Mononuclear cell (primary cell): Measurements from ENCODE around the gene PRR16. TPM values are rescaled to one million over a fixed set of nuclear protein-coding genes. Genes with fewer than 3 reads are reported as not detected.
"Not testable (repeated sequence)": the region's sequence is repeated elsewhere in the genome, so short reads cannot be mapped to it uniquely, and the experiment has no call there.

Source experiments
- H3K27me3 ChIP-seq: 2 replicates; pipeline ENCODE4 v1.6.0; 2011; ENCODE audit warnings: low read length, control low read depth; ENCODE audit not compliant: insufficient read depth
- H3K4me1 ChIP-seq: 2 replicates; pipeline ENCODE4 v1.5.1; 2011; ENCODE audit warnings: mild to moderate bottlenecking, low read length, control low read depth; ENCODE audit not compliant: insufficient read depth
- H3K4me3 ChIP-seq: 2 replicates; pipeline ENCODE4 v1.5.1; 2011; ENCODE audit warnings: mild to moderate bottlenecking, low read length, moderate library complexity
- H3K9me3 ChIP-seq: 2 replicates; pipeline ENCODE4 v1.5.1; 2011; ENCODE audit warnings: low read depth, mild to moderate bottlenecking, control low read depth, low read length
- total RNA-seq: library from RNA; depleted of rRNA; stranded (reverse); fragments of >200 nt; gene quantifications from one replicate; pipeline ENCODE4 v1.2.3, GENCODE V29; 2012

Gene PRR16
- 0.63 TPM for total RNA-seq

GRCh38 chr5:120463991-120464626 is at the start of gene PRR16:
TSS of gene PRR16 (plus strand) at chr5:120464300.
- Histone ChIP-seq H3K4me1 (peaks cover 22% of the 10 kb centered on the region), H3K4me3 (peak within 1 kb of the TSS; percentile 19), H3K9me3 (no peaks in the 10 kb centered on the region), H3K27me3 (peaks cover 32% of the 10 kb centered on the region)

- Histone ChIP-seq H3K27me3 (no peaks in the 10 kb centered on the region), H3K9me3 (no peaks in the 10 kb centered on the region), H3K4me3 (no peak overlapping the region), H3K4me1 (no peaks in the 10 kb centered on the region)
Observed at GRCh38 chr5:120415985-120416384, 48.1 kb upstream of the PRR16 start.

DNA sequence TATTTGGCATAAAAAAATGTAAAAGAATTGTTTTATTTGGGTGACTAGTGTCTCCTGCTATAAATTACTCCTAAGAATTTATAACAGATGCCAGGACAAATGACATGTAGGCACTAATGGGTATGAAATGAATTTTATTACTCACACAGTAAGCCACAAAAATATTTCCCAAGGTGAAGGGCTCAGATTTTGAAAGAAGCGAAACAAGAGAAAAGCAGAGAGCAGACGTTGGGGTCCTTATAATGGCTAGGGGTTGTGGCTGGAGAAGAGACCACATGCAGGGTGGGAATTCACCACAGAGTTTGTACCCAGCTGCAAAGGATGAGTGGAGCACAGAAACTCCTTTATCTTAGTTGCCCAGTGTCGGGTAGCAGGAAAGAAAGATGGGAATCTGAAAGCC is 45.0 kb upstream of the PRR16 start:
- H3K4me3 ChIP-seq = no peak overlapping the region
- H3K4me1 ChIP-seq = no peaks in the 10 kb centered on the region
- H3K27me3 ChIP-seq = no peaks in the 10 kb centered on the region
- no peaks in the 10 kb centered on the region for H3K9me3 ChIP-seq

DNA sequence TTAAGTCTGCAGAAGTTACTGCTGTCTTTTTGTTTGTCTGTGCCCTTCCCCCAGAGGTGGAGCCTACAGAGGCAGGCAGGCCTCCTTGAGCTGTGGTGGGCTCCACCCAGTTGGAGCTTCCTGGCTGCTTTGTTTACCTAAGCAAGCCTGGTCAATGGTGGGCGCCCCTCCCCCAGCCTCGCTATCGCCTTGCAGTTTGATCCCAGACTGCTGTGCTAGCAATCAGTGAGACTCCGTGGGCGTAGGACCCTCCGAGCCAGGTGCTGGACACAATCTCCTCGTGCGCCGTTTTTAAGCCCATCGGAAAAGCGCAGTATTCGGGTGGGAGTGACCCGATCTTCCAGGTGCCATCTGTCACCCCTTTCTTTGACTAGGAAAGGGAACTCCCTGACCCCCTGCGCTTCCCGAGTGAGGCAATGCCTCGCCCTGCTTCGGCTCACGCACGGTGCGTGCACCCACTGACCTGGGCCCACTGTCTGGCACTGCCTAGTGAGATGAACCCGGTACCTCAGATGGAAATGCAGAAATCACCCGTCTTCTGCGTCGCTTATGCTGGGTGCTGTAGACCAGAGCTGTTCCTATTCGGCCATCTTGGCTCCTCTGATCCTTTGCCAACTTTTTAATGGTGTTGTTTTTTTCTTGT is 37.3 kb upstream of the PRR16 start:
- not testable (repeated sequence) for H3K9me3 ChIP-seq

DNA sequence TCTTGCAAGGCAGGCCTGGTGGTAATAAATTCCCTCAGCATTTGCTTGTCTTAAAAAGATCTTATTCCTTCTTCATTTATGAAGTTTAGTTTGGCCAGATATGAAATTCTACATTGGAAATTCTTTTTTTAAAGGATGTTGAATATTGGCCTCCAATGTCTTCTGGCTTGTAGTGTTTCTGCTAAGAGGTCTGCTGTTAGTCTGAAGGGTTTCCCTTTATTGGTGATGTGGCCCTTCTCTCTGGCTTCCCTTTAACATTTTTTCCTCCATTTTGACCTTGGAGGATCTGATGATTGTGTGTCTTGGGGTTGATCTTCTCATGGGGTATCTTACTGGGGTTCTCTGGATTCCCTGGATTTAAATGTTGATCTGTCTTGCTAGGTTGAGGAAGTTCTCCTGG is 33.5 kb upstream of the PRR16 start:
- Histone ChIP-seq H3K9me3 (peaks cover 6% of the 10 kb centered on the region), H3K4me1 (no peaks in the 10 kb centered on the region), H3K27me3 (no peaks in the 10 kb centered on the region), H3K4me3 (no peak overlapping the region)

More for the DNA sequence above, 37.3 kb upstream of the PRR16 start:
- not testable (repeated sequence) for H3K4me3 ChIP-seq, H3K4me1 ChIP-seq, H3K27me3 ChIP-seq

DNA sequence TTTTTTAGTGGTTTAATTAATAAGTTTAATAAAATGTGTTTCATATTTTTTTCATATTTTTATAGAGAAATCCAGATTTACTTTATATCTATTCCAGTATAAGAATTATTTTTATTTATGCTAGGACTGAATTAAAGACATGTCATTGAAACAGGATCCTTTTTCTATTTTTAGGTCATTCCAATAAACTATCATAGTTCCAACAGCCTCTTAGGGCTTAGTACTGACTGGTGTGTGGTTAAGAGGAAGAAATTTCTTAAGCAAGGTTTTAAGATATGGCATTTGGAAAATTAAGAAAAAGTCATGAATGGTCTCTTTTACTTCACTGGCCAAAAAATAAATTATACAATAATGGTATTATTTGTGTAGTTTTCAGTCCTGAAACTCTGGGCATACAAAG is 31.2 kb upstream of the PRR16 start:
- H3K4me1 ChIP-seq = no peaks in the 10 kb centered on the region
- no peaks in the 10 kb centered on the region for H3K27me3 ChIP-seq
- peaks cover 6% of the 10 kb centered on the region for H3K9me3 ChIP-seq
- no peak overlapping the region for H3K4me3 ChIP-seq

DNA sequence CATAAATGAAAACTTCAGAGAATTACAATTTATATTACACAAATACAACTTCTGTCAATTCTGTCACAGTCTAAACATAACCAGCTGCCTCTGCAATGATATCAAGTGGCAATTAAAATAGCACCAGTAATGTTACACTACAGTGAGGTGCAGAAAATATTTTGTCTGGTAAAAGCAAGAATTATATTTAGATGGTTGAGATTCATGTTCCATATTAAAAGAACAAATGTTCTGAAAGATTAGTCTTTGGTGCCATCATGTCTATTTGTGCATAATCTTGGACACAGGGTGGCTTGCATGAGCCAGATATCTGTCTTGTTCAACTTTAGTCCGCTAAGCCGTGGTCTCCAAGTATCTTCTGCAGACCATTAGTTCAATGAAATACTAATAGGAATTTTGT is 29.0 kb upstream of the PRR16 start:
- no peak overlapping the region for H3K4me3 ChIP-seq
- peaks cover 6% of the 10 kb centered on the region for H3K9me3 ChIP-seq
- no peaks in the 10 kb centered on the region for H3K27me3 ChIP-seq
- no peaks in the 10 kb centered on the region for H3K4me1 ChIP-seq

DNA sequence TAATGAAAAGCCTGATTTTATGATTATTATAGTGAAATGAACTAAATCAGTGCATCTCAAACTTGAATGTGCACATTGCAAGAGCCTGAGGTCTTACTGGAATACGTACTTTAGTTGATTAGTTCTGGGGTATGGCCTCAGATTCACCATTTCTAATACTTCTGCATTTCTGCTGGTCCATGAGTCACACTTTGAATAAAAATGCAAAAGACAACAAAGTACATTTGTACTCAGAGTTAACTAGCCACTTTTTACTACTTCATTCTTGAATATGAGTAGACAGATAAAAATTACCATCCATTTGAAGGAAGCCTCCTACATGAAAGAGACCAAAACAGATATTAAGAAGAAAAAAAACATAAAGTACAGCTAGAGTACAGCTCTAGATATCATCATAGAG is 27.1 kb upstream of the PRR16 start:
- no peaks in the 10 kb centered on the region for H3K27me3 ChIP-seq
- no peaks in the 10 kb centered on the region for H3K4me1 ChIP-seq
- no peaks in the 10 kb centered on the region for H3K9me3 ChIP-seq
- H3K4me3 ChIP-seq = no peak overlapping the region

DNA sequence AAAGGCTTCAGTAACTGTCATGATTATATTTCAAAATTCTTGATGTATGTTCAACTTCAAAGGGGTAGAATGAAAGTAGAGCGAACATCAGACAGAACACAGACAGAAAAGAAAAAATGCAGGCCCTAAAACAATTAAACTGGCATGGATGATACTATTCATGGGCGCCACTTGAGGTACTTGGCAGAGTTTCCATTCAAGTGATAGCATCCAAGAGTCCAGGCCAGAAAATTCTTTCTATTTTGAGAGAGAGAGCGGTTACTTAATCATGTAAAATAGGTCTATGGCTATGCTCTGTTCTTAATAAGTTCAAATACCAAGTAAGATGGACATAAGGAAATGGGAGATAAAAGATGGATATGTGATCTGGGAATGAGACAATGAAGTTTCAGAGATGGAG is 21.4 kb upstream of the PRR16 start:
- Histone ChIP-seq H3K9me3 (no peaks in the 10 kb centered on the region), H3K4me3 (no peak overlapping the region), H3K27me3 (no peaks in the 10 kb centered on the region), H3K4me1 (no peaks in the 10 kb centered on the region)

- H3K9me3 ChIP-seq = no peaks in the 10 kb centered on the region
- H3K4me3 ChIP-seq = no peak overlapping the region
- H3K27me3 ChIP-seq = no peaks in the 10 kb centered on the region
- no peaks in the 10 kb centered on the region for H3K4me1 ChIP-seq
Observed at GRCh38 chr5:120443607-120444006, 20.5 kb upstream of the PRR16 start.

- Histone ChIP-seq H3K4me1 (no peaks in the 10 kb centered on the region), H3K9me3 (no peaks in the 10 kb centered on the region), H3K27me3 (no peaks in the 10 kb centered on the region), H3K4me3 (no peak overlapping the region)
Observed at GRCh38 chr5:120446068-120446492, 18.0 kb upstream of the PRR16 start.

DNA sequence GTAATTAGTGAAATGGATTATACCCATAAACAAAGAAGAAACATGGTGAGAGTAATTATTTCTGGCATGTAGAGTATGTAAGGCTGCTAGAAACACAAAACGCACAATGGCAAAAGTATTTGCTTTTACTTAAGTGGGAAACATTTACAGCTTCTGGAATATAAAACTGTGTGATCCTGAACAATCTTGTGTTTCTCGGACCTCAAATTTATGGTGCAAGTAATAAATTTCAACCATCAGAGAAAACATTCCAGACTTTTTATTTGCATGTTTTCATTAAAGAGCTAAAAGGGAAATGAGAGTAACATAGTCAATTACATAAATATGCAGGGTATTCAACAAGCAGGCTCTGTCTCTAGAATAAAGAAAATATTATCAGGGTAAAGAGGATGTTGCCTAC is 17.2 kb upstream of the PRR16 start:
- no peak overlapping the region for H3K4me3 ChIP-seq
- H3K4me1 ChIP-seq = no peaks in the 10 kb centered on the region
- no peaks in the 10 kb centered on the region for H3K27me3 ChIP-seq
- no peaks in the 10 kb centered on the region for H3K9me3 ChIP-seq

DNA sequence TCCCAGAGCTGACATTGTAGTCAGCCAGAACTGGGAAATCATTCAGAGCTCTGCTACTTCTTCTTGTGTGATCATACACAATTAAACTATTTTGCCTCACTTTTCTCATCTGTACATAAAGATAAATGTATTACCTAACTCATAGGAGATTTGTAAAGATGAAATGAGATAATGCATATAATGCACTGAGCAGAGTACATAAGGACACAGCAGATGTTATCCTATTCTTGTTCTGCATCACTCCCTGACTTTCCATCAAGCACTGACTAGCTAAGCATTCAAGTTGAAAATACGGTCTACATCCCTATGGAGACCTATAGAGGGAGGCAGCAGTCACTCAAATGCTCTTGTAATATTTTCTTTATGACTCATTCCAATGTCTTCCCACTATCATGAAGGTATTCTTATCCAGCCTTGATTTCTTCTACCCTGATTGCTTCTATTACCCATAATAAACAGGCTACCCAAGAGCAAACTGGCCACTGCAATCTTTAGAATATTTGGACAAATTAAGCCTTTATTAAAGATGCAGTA is 16.3 kb upstream of the PRR16 start:
- no peak overlapping the region for H3K4me3 ChIP-seq

DNA sequence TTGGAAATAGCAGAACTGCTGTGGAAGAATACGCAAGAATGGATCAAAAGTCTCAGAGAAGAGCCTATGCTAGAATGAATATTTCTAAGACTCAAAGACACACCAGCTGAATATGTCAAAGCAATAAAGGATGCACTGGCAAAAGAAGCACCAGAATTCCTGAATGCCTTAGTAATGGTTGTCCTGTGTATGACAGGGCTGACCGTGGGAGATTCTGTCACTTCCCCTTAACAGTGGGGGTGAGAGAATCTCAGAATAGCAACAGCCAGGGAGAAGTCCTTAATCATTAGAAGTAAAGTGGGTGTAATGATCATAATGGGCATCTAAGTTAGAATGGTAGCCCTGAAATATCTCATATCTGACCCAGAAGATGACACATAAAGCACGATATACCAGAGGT is 14.6 kb upstream of the PRR16 start:
- Histone ChIP-seq H3K27me3 (no peaks in the 10 kb centered on the region), H3K4me1 (no peaks in the 10 kb centered on the region), H3K9me3 (no peaks in the 10 kb centered on the region), H3K4me3 (no peak overlapping the region)

More for the DNA sequence above, 16.3 kb upstream of the PRR16 start:
- H3K27me3 ChIP-seq = no peaks in the 10 kb centered on the region
- H3K9me3 ChIP-seq = no peaks in the 10 kb centered on the region
- H3K4me1 ChIP-seq = no peaks in the 10 kb centered on the region

- no peaks in the 10 kb centered on the region for H3K9me3 ChIP-seq
- no peaks in the 10 kb centered on the region for H3K4me1 ChIP-seq
- no peak overlapping the region for H3K4me3 ChIP-seq
- H3K27me3 ChIP-seq = no peaks in the 10 kb centered on the region
Observed at GRCh38 chr5:120450910-120451309, 13.2 kb upstream of the PRR16 start.

- Histone ChIP-seq H3K27me3 (no peaks in the 10 kb centered on the region), H3K4me3 (no peak overlapping the region), H3K4me1 (no peaks in the 10 kb centered on the region), H3K9me3 (no peaks in the 10 kb centered on the region)
Observed at GRCh38 chr5:120451445-120451844, 12.7 kb upstream of the PRR16 start.
